Measurements from ENCODE around the gene DBP.
A peak's percentile ranks its signal among the peaks of the same experiment; 100 is the strongest.

Gene DBP

GRCh38 chr19:48631225-48631624, 6.0 kb downstream of the DBP start:
- TF ChIP-seq FOXP2 (optimal IDR thresholded peaks at IDR 0.05; ENCODE audit: borderline replicate concordance, extremely low read depth, extremely low read length, insufficient read depth) (no peak), POLR2AphosphoS5 (IDR thresholded peaks at IDR 0.05; ENCODE audit: low read depth, low read length) (no peak), REST (IDR thresholded peaks at IDR 0.05; ENCODE audit: insufficient read depth in 1 of 2, low read depth in 2 of 2, low read length in 2 of 2) (no peak), TAF1 (IDR thresholded peaks at IDR 0.05; ENCODE audit: borderline replicate concordance, insufficient read depth, low read length) (no peak), SIN3A (IDR thresholded peaks at IDR 0.05; ENCODE audit: borderline replicate concordance, insufficient read depth, low read length) (no peak)

GRCh38 chr19:48630296-48631063, 6.7 kb downstream of the DBP start:
- TF ChIP-seq REST (IDR thresholded peaks at IDR 0.05; ENCODE audit: insufficient read depth in 1 of 2, low read depth in 2 of 2, low read length in 2 of 2) (no peak), POLR2AphosphoS5 (IDR thresholded peaks at IDR 0.05; ENCODE audit: low read depth, low read length) (peak; percentile 14; the same call in 1 of the 2 replicates)

- TF ChIP-seq SIN3A (IDR thresholded peaks at IDR 0.05; ENCODE audit: borderline replicate concordance, insufficient read depth, low read length) (no peak), FOXP2 (optimal IDR thresholded peaks at IDR 0.05; ENCODE audit: borderline replicate concordance, extremely low read depth, extremely low read length, insufficient read depth) (no peak), TAF1 (IDR thresholded peaks at IDR 0.05; ENCODE audit: borderline replicate concordance, insufficient read depth, low read length) (no peak), POLR2AphosphoS5 (IDR thresholded peaks at IDR 0.05; ENCODE audit: low read depth, low read length) (no peak; the same call in 1 of the 2 replicates), REST (IDR thresholded peaks at IDR 0.05; ENCODE audit: insufficient read depth in 1 of 2, low read depth in 2 of 2, low read length in 2 of 2) (no peak)
These were observed 7.4 kb downstream of the DBP start for GRCh38 chr19:48629599-48630295.

- TF ChIP-seq SIN3A (IDR thresholded peaks at IDR 0.05; ENCODE audit: borderline replicate concordance, insufficient read depth, low read length) (no peak), POLR2AphosphoS5 (IDR thresholded peaks at IDR 0.05; ENCODE audit: low read depth, low read length) (no peak), FOXP2 (optimal IDR thresholded peaks at IDR 0.05; ENCODE audit: borderline replicate concordance, extremely low read depth, extremely low read length, insufficient read depth) (no peak)
These were observed 7.9 kb downstream of the DBP start for GRCh38 chr19:48629297-48629598.

GRCh38 chr19:48628486-48629296, 8.5 kb downstream of the DBP start:
- TF ChIP-seq REST (IDR thresholded peaks at IDR 0.05; ENCODE audit: insufficient read depth in 1 of 2, low read depth in 2 of 2, low read length in 2 of 2) = no peak
- no peak for TF ChIP-seq POLR2AphosphoS5 (IDR thresholded peaks at IDR 0.05; ENCODE audit: low read depth, low read length)
- TF ChIP-seq FOXP2 (optimal IDR thresholded peaks at IDR 0.05; ENCODE audit: borderline replicate concordance, extremely low read depth, extremely low read length, insufficient read depth) = no peak
- no peak for TF ChIP-seq SIN3A (IDR thresholded peaks at IDR 0.05; ENCODE audit: borderline replicate concordance, insufficient read depth, low read length)
- TF ChIP-seq TAF1 (IDR thresholded peaks at IDR 0.05; ENCODE audit: borderline replicate concordance, insufficient read depth, low read length) = no peak
